Measurements from ENCODE around the gene CELF4. TPM values are rescaled to one million over a fixed set of nuclear protein-coding genes. Genes with fewer than 3 reads are reported as not detected.

Gene CELF4
- polyA plus RNA-seq, 1 donor (not counting 4 experiments of a cell fraction or from before 2014, with no cell fraction given): not detected

DNA sequence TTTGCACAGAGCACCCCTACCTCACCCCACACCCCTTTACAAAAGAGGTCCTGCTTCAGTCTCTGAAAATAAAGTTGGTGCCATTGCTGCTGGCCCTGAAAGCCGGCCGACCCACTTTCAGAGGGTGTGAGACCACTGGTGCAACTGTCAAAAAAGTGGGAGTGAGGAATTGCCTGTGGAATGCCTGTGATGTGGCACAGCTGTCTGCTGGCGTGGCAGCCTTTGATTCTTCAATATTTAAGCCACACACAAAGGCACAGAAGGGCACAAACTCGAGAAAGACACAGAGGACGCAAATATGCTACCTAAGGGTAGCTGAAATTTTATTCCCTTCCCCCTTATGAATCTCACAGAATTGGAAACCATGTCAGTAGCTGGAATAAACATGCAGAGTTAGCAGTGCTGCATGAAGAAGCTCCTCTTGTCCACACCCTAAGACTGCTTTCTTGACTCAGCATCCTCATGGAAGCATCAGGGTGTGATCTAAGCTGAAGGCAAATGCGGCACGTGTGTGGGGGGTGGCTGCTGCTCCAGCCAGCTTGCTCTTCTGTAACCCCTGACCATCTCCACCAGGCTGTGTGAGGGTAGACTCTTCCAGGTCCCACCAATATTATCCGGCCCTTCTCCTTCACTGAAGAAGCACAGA lies 92.3 kb downstream of the CELF4 start:
- peaks cover 6% of the 10 kb centered on the region for H3K27me3 ChIP-seq (ENCODE audit: control insufficient read depth, extremely low read depth, insufficient read depth, low read length)
- no peaks in the 10 kb centered on the region for H3K79me2 ChIP-seq (ENCODE audit: control insufficient read depth, insufficient read depth, low read length)
- no peak overlapping the region for H2AFZ ChIP-seq (ENCODE audit: control insufficient read depth, low read length)
- no peaks in the 10 kb centered on the region for H3K9me3 ChIP-seq (ENCODE audit: control insufficient read depth, low read depth, low read length)
- H3K4me1 ChIP-seq (ENCODE audit: control insufficient read depth, extremely low read depth, insufficient read depth, low read length): no peaks in the 10 kb centered on the region
- DNase-seq (ENCODE audit: low read depth, low spot score): no peak
- H4K20me1 ChIP-seq (ENCODE audit: control insufficient read depth, extremely low read depth, insufficient read depth, low read length): peaks cover 5% of the 10 kb centered on the region
- FAIRE-seq: no peak
- H3K9me1 ChIP-seq (ENCODE audit: control insufficient read depth, extremely low read depth, insufficient read depth, low read length): no peaks in the 10 kb centered on the region
- dilution Hi-C loops (cut with MboI; ENCODE audit: extremely low pct_ligation_motif_present, low sequenced_read_pairs): no loop called here
- H3K36me3 ChIP-seq (ENCODE audit: control insufficient read depth in 2 of 2, extremely low read depth in 1 of 2, insufficient read depth in 2 of 2, low read length in 2 of 2): no peaks in the 10 kb centered on the region
- no peak overlapping the region for H3K27ac ChIP-seq (ENCODE audit: control insufficient read depth, insufficient read depth, low read length)
- TF ChIP-seq, protein P1, sequence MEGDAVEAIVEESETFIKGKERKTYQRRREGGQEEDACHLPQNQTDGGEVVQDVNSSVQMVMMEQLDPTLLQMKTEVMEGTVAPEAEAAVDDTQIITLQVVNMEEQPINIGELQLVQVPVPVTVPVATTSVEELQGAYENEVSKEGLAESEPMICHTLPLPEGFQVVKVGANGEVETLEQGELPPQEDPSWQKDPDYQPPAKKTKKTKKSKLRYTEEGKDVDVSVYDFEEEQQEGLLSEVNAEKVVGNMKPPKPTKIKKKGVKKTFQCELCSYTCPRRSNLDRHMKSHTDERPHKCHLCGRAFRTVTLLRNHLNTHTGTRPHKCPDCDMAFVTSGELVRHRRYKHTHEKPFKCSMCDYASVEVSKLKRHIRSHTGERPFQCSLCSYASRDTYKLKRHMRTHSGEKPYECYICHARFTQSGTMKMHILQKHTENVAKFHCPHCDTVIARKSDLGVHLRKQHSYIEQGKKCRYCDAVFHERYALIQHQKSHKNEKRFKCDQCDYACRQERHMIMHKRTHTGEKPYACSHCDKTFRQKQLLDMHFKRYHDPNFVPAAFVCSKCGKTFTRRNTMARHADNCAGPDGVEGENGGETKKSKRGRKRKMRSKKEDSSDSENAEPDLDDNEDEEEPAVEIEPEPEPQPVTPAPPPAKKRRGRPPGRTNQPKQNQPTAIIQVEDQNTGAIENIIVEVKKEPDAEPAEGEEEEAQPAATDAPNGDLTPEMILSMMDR (optimal IDR thresholded peaks at IDR 0.05 in 1 of 3, IDR thresholded peaks at IDR 0.05 in 1 of 3, conservative IDR thresholded peaks at IDR 0.05 in 1 of 3; ENCODE audit: extremely low read depth in 1 of 3, insufficient read depth in 2 of 3, low read length in 3 of 3): no peak
- no peak for TF ChIP-seq EZH2 (IDR thresholded peaks at IDR 0.05; ENCODE audit: low read length)
- no peak overlapping the region for H3K4me2 ChIP-seq (ENCODE audit: control insufficient read depth, extremely low read depth, insufficient read depth, low read depth, low read length)
- H3K4me3 ChIP-seq (ENCODE audit: control insufficient read depth in 2 of 3, extremely low read depth in 1 of 3, insufficient read depth in 2 of 3, low read depth in 1 of 3, low read length in 3 of 3): no peak overlapping the region
- H3K9ac ChIP-seq (ENCODE audit: control insufficient read depth, extremely low read depth, insufficient read depth, low read length): no peak overlapping the region

DNA sequence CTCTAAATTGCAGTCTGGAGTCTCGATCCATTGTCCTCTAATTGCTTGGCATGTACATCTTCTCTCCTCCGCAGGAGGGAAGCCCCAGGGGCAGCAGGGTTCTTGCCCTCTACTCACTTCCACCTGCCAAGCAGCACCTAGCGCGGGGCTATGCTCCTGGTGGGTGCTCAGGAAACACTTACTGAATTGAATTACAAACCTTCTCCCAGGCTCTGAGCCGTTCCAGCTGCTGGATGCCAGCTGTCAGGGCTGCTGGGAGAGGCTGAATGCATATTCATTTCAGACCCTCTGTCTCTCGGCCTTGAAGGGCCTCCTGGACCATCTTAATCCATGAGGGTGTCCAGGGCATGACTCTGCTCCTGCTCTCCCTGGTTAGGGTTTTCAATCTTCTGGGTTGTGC lies 94.0 kb downstream of the CELF4 start:
- H3K4me3 ChIP-seq (ENCODE audit: control insufficient read depth in 2 of 3, extremely low read depth in 1 of 3, insufficient read depth in 2 of 3, low read depth in 1 of 3, low read length in 3 of 3): no peak overlapping the region
- no peaks in the 10 kb centered on the region for H3K9me1 ChIP-seq (ENCODE audit: control insufficient read depth, extremely low read depth, insufficient read depth, low read length)
- H3K79me2 ChIP-seq (ENCODE audit: control insufficient read depth, insufficient read depth, low read length): no peaks in the 10 kb centered on the region
- no peak overlapping the region for H3K9ac ChIP-seq (ENCODE audit: control insufficient read depth, extremely low read depth, insufficient read depth, low read length)
- peaks cover 3% of the 10 kb centered on the region for H4K20me1 ChIP-seq (ENCODE audit: control insufficient read depth, extremely low read depth, insufficient read depth, low read length)
- TF ChIP-seq, protein P1 (optimal IDR thresholded peaks at IDR 0.05 in 1 of 3, IDR thresholded peaks at IDR 0.05 in 1 of 3, conservative IDR thresholded peaks at IDR 0.05 in 1 of 3; ENCODE audit: extremely low read depth in 1 of 3, insufficient read depth in 2 of 3, low read length in 3 of 3): no peak
- no peak for TF ChIP-seq EZH2 (IDR thresholded peaks at IDR 0.05; ENCODE audit: low read length)
- H3K27ac ChIP-seq (ENCODE audit: control insufficient read depth, insufficient read depth, low read length): no peak overlapping the region
- no peak for FAIRE-seq
- no peaks in the 10 kb centered on the region for H3K4me1 ChIP-seq (ENCODE audit: control insufficient read depth, extremely low read depth, insufficient read depth, low read length)
- H3K9me3 ChIP-seq (ENCODE audit: control insufficient read depth, low read depth, low read length): no peaks in the 10 kb centered on the region
- DNase-seq (ENCODE audit: low read depth, low spot score): no peak
- no peak overlapping the region for H2AFZ ChIP-seq (ENCODE audit: control insufficient read depth, low read length)
- no peaks in the 10 kb centered on the region for H3K36me3 ChIP-seq (ENCODE audit: control insufficient read depth in 2 of 2, extremely low read depth in 1 of 2, insufficient read depth in 2 of 2, low read length in 2 of 2)
- dilution Hi-C loops (cut with MboI; ENCODE audit: extremely low pct_ligation_motif_present, low sequenced_read_pairs): no loop called here
- peaks cover 10% of the 10 kb centered on the region for H3K27me3 ChIP-seq (ENCODE audit: control insufficient read depth, extremely low read depth, insufficient read depth, low read length)
- H3K4me2 ChIP-seq (ENCODE audit: control insufficient read depth, extremely low read depth, insufficient read depth, low read depth, low read length): no peak overlapping the region

Measured in keratinocyte (primary cell).